Measurements from ENCODE around the gene MLLT1. TPM values are rescaled to one million over a fixed set of nuclear protein-coding genes. Genes with fewer than 3 reads are reported as not detected.

MLLT1 gene
- polyA plus RNA-seq, 1 experiment, result 12.3 TPM

GRCh38 chr19:6298413-6298812 lies 18.6 kb upstream of the MLLT1 start:
- POLR2A ChIA-PET, result interaction anchor here (0.5 to 0.6 kb wide), 2 partner anchors 23 to 114 kb away, joined by 5 to 7 read pairs; no protein-coding TSS in a partner anchor

DNA sequence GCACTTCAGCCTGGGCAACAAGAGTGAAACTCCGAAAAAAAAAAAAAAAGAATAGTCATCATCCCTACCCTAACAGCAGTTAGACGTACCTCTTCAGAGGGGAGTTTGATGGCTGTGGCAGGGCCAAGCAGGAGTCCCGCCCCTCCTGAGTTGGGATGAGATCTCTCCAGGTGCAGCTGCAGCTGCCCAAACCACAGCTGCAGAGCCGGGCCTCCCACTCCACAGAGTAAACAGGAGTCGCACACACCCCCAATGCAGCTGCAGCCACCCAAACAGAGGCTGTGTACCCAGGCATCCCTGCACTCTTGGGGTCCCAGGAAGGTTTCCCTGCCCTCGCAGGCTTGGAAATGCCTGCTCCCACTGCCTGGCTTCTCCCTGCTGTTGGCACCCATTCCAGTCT lies 17.4 kb upstream of the MLLT1 start:
- H3K9me3 ChIP-seq (ENCODE audit: control insufficient read depth, insufficient read depth, low read length), result peaks cover 22% of the 10 kb centered on the region
- no peak for DNase-seq (ENCODE audit: low read depth, low spot score)
- H3K27me3 ChIP-seq (ENCODE audit: control insufficient read depth, insufficient read depth, low read length), result peaks cover 5% of the 10 kb centered on the region
- CTCF ChIA-PET, result interaction anchor here (1.1 to 2.3 kb wide), 2 partner anchors 74 to 79 kb away, joined by 3 to 21 read pairs; no protein-coding TSS in a partner anchor
- TF ChIP-seq, protein P1, sequence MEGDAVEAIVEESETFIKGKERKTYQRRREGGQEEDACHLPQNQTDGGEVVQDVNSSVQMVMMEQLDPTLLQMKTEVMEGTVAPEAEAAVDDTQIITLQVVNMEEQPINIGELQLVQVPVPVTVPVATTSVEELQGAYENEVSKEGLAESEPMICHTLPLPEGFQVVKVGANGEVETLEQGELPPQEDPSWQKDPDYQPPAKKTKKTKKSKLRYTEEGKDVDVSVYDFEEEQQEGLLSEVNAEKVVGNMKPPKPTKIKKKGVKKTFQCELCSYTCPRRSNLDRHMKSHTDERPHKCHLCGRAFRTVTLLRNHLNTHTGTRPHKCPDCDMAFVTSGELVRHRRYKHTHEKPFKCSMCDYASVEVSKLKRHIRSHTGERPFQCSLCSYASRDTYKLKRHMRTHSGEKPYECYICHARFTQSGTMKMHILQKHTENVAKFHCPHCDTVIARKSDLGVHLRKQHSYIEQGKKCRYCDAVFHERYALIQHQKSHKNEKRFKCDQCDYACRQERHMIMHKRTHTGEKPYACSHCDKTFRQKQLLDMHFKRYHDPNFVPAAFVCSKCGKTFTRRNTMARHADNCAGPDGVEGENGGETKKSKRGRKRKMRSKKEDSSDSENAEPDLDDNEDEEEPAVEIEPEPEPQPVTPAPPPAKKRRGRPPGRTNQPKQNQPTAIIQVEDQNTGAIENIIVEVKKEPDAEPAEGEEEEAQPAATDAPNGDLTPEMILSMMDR (IDR thresholded peaks at IDR 0.05; ENCODE audit: low read depth, low read length), result no peak
- POLR2A ChIA-PET, result no interaction called here
- H3K27ac ChIP-seq (ENCODE audit: low read depth, low read length), result no peak overlapping the region
- no peak overlapping the region for H3K4me3 ChIP-seq (ENCODE audit: low read depth, low read length)

More at GRCh38 chr19:6298413-6298812, 18.6 kb upstream of the MLLT1 start:
- Histone ChIP-seq H3K27me3 (ENCODE audit: control insufficient read depth, insufficient read depth, low read length) (peaks cover 5% of the 10 kb centered on the region), H3K27ac (ENCODE audit: low read depth, low read length) (no peak overlapping the region), H3K9me3 (ENCODE audit: control insufficient read depth, insufficient read depth, low read length) (peaks cover 10% of the 10 kb centered on the region), H3K4me3 (ENCODE audit: low read depth, low read length) (no peak overlapping the region)
- TF ChIP-seq, protein P1 (IDR thresholded peaks at IDR 0.05; ENCODE audit: low read depth, low read length), result no peak
- CTCF ChIA-PET, result interaction anchor here (0.8 to 2.3 kb wide), 2 partner anchors 80 to 249 kb away, joined by 4 to 21 read pairs; no protein-coding TSS in a partner anchor
- no peak for DNase-seq (ENCODE audit: low read depth, low spot score)

GRCh38 chr19:6292006-6292405 lies 12.2 kb upstream of the MLLT1 start:
- CTCF ChIA-PET, result no interaction called here
- TF ChIP-seq, protein P1 (IDR thresholded peaks at IDR 0.05; ENCODE audit: low read depth, low read length), result no peak

GRCh38 chr19:6288737-6289136 lies 9.0 kb upstream of the MLLT1 start:
- Histone ChIP-seq H3K27ac (ENCODE audit: low read depth, low read length) (no peak overlapping the region), H3K9me3 (ENCODE audit: control insufficient read depth, insufficient read depth, low read length) (peaks cover 71% of the 10 kb centered on the region), H3K4me3 (ENCODE audit: low read depth, low read length) (no peak overlapping the region), H3K27me3 (ENCODE audit: control insufficient read depth, insufficient read depth, low read length) (no peaks in the 10 kb centered on the region)
- DNase-seq (ENCODE audit: low read depth, low spot score), result no peak
- CTCF ChIA-PET, result interaction anchor here (0.7 kb wide), 1 partner anchor 111 kb away, joined by 3 read pairs; no protein-coding TSS in a partner anchor
- TF ChIP-seq, protein P1 (IDR thresholded peaks at IDR 0.05; ENCODE audit: low read depth, low read length), result no peak
- POLR2A ChIA-PET, result no interaction called here

More at GRCh38 chr19:6292006-6292405, 12.2 kb upstream of the MLLT1 start:
- POLR2A ChIA-PET, result no interaction called here
- DNase-seq (ENCODE audit: low read depth, low spot score), result no peak
- H3K27ac ChIP-seq (ENCODE audit: low read depth, low read length), result no peak overlapping the region
- peaks cover 61% of the 10 kb centered on the region for H3K9me3 ChIP-seq (ENCODE audit: control insufficient read depth, insufficient read depth, low read length)
- no peak overlapping the region for H3K4me3 ChIP-seq (ENCODE audit: low read depth, low read length)
- H3K27me3 ChIP-seq (ENCODE audit: control insufficient read depth, insufficient read depth, low read length), result no peaks in the 10 kb centered on the region

- Histone ChIP-seq H3K4me3 (ENCODE audit: low read depth, low read length) (no peak overlapping the region), H3K27me3 (ENCODE audit: control insufficient read depth, insufficient read depth, low read length) (no peaks in the 10 kb centered on the region), H3K9me3 (ENCODE audit: control insufficient read depth, insufficient read depth, low read length) (peaks cover 57% of the 10 kb centered on the region), H3K27ac (ENCODE audit: low read depth, low read length) (no peak overlapping the region)
- TF ChIP-seq, protein P1 (IDR thresholded peaks at IDR 0.05; ENCODE audit: low read depth, low read length), result no peak
- ChIA-PET CTCF (no interaction called here), POLR2A (no interaction called here)
- DNase-seq (ENCODE audit: low read depth, low spot score), result no peak
These were observed 7.6 kb upstream of the MLLT1 start for GRCh38 chr19:6287269-6287885.

Measured in AG04450 (cell line).